ENCODE results near the gene LHX6. TPM values are rescaled to one million over a fixed set of nuclear protein-coding genes. Genes with fewer than 3 reads are reported as not detected.

Gene LHX6
- total and polyA plus RNA-seq, 2 of the 8 experiments (the other 6 are each of a cell fraction or from before 2014, with no cell fraction given) = 0.92 to 1.2 TPM

DNA sequence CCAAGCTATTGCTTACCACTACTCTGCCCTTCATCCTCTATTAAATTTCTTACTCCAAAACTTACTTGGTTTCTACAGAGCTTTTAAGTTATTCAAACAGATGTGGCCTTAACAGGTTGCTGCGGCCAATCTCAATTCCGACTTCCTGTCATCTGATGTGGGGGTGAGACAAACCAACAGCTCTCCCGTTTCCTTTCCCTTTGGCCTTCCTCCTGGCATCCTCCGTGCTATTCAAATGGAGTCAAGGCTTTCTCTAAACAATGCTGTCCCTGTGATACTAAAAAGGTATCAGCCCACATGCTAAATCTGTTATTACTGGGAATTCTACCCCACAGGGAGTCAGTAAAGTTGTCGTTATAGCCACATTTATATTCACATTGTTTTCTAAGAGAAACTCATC lies 24.0 kb upstream of the LHX6 start:
- no peak overlapping the region for H2BK20ac ChIP-seq (ENCODE audit: low read length)
- H3K79me2 ChIP-seq (ENCODE audit: control insufficient read depth in 1 of 2, insufficient read depth in 2 of 2, low read length in 2 of 2) = no peaks in the 10 kb centered on the region; a peak in 1 of 4 replicates
- FAIRE-seq (no peak), DNase-seq (ENCODE audit: low read depth in 1 of 2, low spot score in 2 of 2) (no peak)
- no peak overlapping the region for H3K56ac ChIP-seq (replicated peaks; ENCODE audit: insufficient read length, low read depth, low read length)
- peaks cover 0 to 16% (median 7%) of the 10 kb centered on the region in 4 experiments; a peak in 6 of 8 replicates for H3K36me3 ChIP-seq (ENCODE audit: control insufficient read depth in 2 of 4, insufficient read depth in 4 of 4, low read length in 3 of 4)
- no peaks in the 10 kb centered on the region for H3K79me1 ChIP-seq (ENCODE audit: low read depth, low read length)
- H4K91ac ChIP-seq (replicated peaks; ENCODE audit: insufficient read length, low read length) = no peak overlapping the region
- H3K27me3 ChIP-seq (replicated peaks in 1 of 4; ENCODE audit: control insufficient read depth in 3 of 4, extremely low read depth in 1 of 4, insufficient read depth in 3 of 4, low read length in 3 of 4) = no peaks in the 10 kb centered on the region
- no peaks in the 10 kb centered on the region for H3K9me3 ChIP-seq (ENCODE audit: insufficient read depth in 2 of 2, low read depth in 1 of 2, low read length in 1 of 2)
- H3K18ac ChIP-seq (ENCODE audit: extremely low read depth, low read length) = no peak overlapping the region
- no peak overlapping the region for H3K23ac ChIP-seq (ENCODE audit: insufficient read length)
- no peak overlapping the region for H3K14ac ChIP-seq (ENCODE audit: insufficient read length)
- no peak overlapping the region for H3K4ac ChIP-seq (replicated peaks; ENCODE audit: insufficient read length, low read depth, low read length)
- H3K4me1 ChIP-seq (replicated peaks in 1 of 4; ENCODE audit: control insufficient read depth in 3 of 4, insufficient read depth in 4 of 4, low read length in 3 of 4) = peaks cover 0 to 6% (median 5%) of the 10 kb centered on the region in 4 experiments; a peak in 4 of 7 replicates
- no peak overlapping the region for H3K9ac ChIP-seq (replicated peaks in 1 of 4; ENCODE audit: extremely low read depth in 1 of 4, low read depth in 3 of 4, low read length in 3 of 4)
- H2BK120ac ChIP-seq (replicated peaks; ENCODE audit: low read depth, low read length) = no peak overlapping the region
- no peak overlapping the region for H2BK5ac ChIP-seq (ENCODE audit: low read depth, low read length)
- H2BK15ac ChIP-seq (ENCODE audit: low read length) = no peak overlapping the region
- H3K27ac ChIP-seq (ENCODE audit: low read depth, low read length) = peak overlapping the region; percentile 21; the same call in 1 of the 2 replicates
- H2AFZ ChIP-seq (ENCODE audit: low read length) = no peak overlapping the region
- ChIA-PET CTCF (ENCODE audit: partially characterized antibody) (interaction anchor here (0.8 to 1.9 kb wide), 7 partner anchors 14 to 130 kb away, joined by 3 to 5 read pairs (median 3); partner anchors contain the start of gene NDUFA8), POLR2A (ENCODE audit: partially characterized antibody) (interaction anchor here (1.3 kb wide), 1 partner anchor 10 kb away, joined by 3 read pairs; no protein-coding TSS in a partner anchor)
- H2BK12ac ChIP-seq (ENCODE audit: low read depth, low read length) = no peak overlapping the region
- no peaks in the 10 kb centered on the region for H3K23me2 ChIP-seq (ENCODE audit: low read depth, low read length)
- no peak overlapping the region for H4K5ac ChIP-seq (ENCODE audit: insufficient read length, low read depth, low read length)
- H4K8ac ChIP-seq (ENCODE audit: extremely low read depth, insufficient read depth, low read length) = no peak overlapping the region
- H4K20me1 ChIP-seq (replicated peaks in 1 of 2; ENCODE audit: control insufficient read depth in 1 of 2, insufficient read depth in 2 of 2, low read length in 2 of 2) = peaks cover 0 to 7% of the 10 kb centered on the region in 2 experiments
- H3K4me3 ChIP-seq (ENCODE audit: extremely low read depth in 1 of 4, insufficient read depth in 2 of 4, low read depth in 3 of 4, low read length in 4 of 4) = no peak overlapping the region
- WGBS, 2 experiments (ENCODE audit: extremely low coverage in 1 of 2, insufficient coverage in 1 of 2, insufficient read length in 1 of 2, insufficient replicate concordance in 2 of 2, low coverage in 1 of 2, low lambda C conversion rate in 2 of 2, missing lambda C conversion rate in 1 of 2) = 46% methylated on average over 5 of the region's 5 CpGs; no CpG with 5 or more reads in 1 of the 2 experiments
- H2AK5ac ChIP-seq (ENCODE audit: low read depth, low read length) = no peak overlapping the region
- H3K4me2 ChIP-seq (ENCODE audit: insufficient read depth in 1 of 2, low read depth in 2 of 2, low read length in 2 of 2) = no peak overlapping the region
- no peak for TF ChIP-seq CEBPB (IDR thresholded peaks at IDR 0.05; ENCODE audit: low read depth, low read length)
- no peak for TF ChIP-seq SP1 (IDR thresholded peaks at IDR 0.05; ENCODE audit: low read depth, low read length)
- TF ChIP-seq, protein P1, sequence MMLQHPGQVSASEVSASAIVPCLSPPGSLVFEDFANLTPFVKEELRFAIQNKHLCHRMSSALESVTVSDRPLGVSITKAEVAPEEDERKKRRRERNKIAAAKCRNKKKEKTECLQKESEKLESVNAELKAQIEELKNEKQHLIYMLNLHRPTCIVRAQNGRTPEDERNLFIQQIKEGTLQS (IDR thresholded peaks at IDR 0.05; ENCODE audit: insufficient read depth, low read depth, low read length) = no peak
- TF ChIP-seq ZNF274 (IDR thresholded peaks at IDR 0.05; ENCODE audit: borderline replicate concordance, extremely low read depth, low read length) = no peak
- TF ChIP-seq TAF1 (IDR thresholded peaks at IDR 0.05; ENCODE audit: low read depth, low read length) = no peak
- TF ChIP-seq GABPA (IDR thresholded peaks at IDR 0.05; ENCODE audit: borderline replicate concordance, insufficient read depth, low read length) = no peak
- TF ChIP-seq SP4 (IDR thresholded peaks at IDR 0.05; ENCODE audit: low read length) = no peak
- no peak for TF ChIP-seq PHF8 (conservative IDR thresholded peaks at IDR 0.05; ENCODE audit: low read depth, low read length)
- TF ChIP-seq ASH2L (IDR thresholded peaks at IDR 0.05; ENCODE audit: low read length) = no peak
- no peak for TF ChIP-seq RBBP5 (IDR thresholded peaks at IDR 0.05; ENCODE audit: borderline replicate concordance, low read depth, low read length)
- no peak for TF ChIP-seq CREB1 (IDR thresholded peaks at IDR 0.05)
- no peak for TF ChIP-seq KDM5A (IDR thresholded peaks at IDR 0.05; ENCODE audit: low read length)
- no peak for TF ChIP-seq SUZ12 (IDR thresholded peaks at IDR 0.05; ENCODE audit: low read length)
- TF ChIP-seq MAFK (IDR thresholded peaks at IDR 0.05; ENCODE audit: low read depth, low read length) = no peak
- TF ChIP-seq SP2 (IDR thresholded peaks at IDR 0.05; ENCODE audit: low read length) = no peak
